ENCODE data around the gene FEM1A. TPM values are rescaled to one million over a fixed set of nuclear protein-coding genes. Genes with fewer than 3 reads are reported as not detected.

The FEM1A gene
- total and polyA plus RNA-seq, 2 of the 8 experiments (the other 6 are each of a cell fraction or from before 2014, with no cell fraction given), result 6.7 to 16.1 TPM

DNA sequence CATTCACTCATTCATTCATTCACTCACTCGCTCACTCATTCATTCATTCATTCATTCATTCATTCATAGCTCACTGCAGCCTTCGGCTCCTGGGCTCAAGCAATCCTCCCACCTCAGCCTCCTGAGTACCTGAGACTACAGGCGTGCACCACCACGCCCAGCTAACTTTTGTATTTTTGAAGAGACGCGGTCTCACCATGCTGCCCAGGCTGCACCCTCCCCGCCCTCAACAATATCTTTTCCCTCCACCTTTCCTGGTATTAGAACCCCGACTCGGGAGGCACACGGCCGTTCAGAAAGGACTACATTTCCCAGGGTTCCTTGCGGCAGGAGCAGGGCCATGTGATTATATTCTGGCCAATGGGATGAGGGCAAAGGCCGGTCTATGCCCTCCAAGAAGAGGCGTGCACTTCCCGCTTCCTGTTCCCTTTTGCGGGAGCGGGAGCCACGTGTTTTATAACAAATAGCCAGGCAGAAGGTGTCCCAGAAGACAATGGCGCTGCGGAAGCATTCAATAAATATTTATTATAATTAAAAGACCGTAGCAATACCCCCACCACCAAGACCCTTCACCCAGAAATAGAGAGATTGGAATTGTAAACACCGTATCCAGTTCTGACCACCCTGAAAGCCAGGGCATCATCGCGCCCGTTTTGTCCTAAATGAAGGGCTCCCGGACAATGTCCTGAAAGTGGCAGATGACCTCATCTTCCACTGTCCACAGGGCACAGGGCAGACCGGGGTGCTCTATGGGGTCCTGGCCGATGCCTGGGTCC lies 24.1 kb downstream of the FEM1A start:
- 40% methylated on average over 28 of the region's 28 CpGs; no CpG with 5 or more reads in 1 of the 2 experiments for WGBS, 2 experiments (ENCODE audit: extremely low coverage in 1 of 2, insufficient coverage in 1 of 2, insufficient read length in 1 of 2, insufficient replicate concordance in 2 of 2, low coverage in 1 of 2, low lambda C conversion rate in 2 of 2, missing lambda C conversion rate in 1 of 2)
- Histone ChIP-seq H3K9ac (replicated peaks in 1 of 4; ENCODE audit: extremely low read depth in 1 of 4, low read depth in 3 of 4, low read length in 3 of 4) (no peak overlapping the region), H4K8ac (ENCODE audit: extremely low read depth, insufficient read depth, low read length) (peak overlapping the region; percentile 88), H2BK120ac (replicated peaks; ENCODE audit: low read depth, low read length) (no peak overlapping the region), H2BK15ac (ENCODE audit: low read length) (peak overlapping the region; percentile 97), H3K18ac (ENCODE audit: extremely low read depth, low read length) (peak overlapping the region; percentile 15; the same call in 1 of the 2 replicates), H3K23me2 (ENCODE audit: low read depth, low read length) (no peaks in the 10 kb centered on the region), H3K4me3 (ENCODE audit: extremely low read depth in 1 of 4, insufficient read depth in 2 of 4, low read depth in 3 of 4, low read length in 4 of 4) (peak overlapping the region in 1 of 4 experiments; percentile 30; a peak in 2 of 8 replicates), H3K4me1 (replicated peaks in 1 of 4; ENCODE audit: control insufficient read depth in 3 of 4, insufficient read depth in 4 of 4, low read length in 3 of 4) (no peaks in the 10 kb centered on the region; a peak in 1 of 7 replicates), H2AK5ac (ENCODE audit: low read depth, low read length) (0 out of 2 replicates have a peak overlapping the region, but pooled peaks have one; percentile 39), H3K23ac (ENCODE audit: insufficient read length) (no peak overlapping the region), H2BK20ac (ENCODE audit: low read length) (no peak overlapping the region), H3K79me2 (ENCODE audit: control insufficient read depth in 1 of 2, insufficient read depth in 2 of 2, low read length in 2 of 2) (no peaks in the 10 kb centered on the region), H2BK5ac (ENCODE audit: low read depth, low read length) (no peak overlapping the region), H4K91ac (replicated peaks; ENCODE audit: insufficient read length, low read length) (peak overlapping the region; percentile 85), H3K27me3 (replicated peaks in 1 of 4; ENCODE audit: control insufficient read depth in 3 of 4, extremely low read depth in 1 of 4, insufficient read depth in 3 of 4, low read length in 3 of 4) (peaks cover 0 to 14% (median 12%) of the 10 kb centered on the region in 4 experiments; a peak in 6 of 7 replicates), H3K4me2 (ENCODE audit: insufficient read depth in 1 of 2, low read depth in 2 of 2, low read length in 2 of 2) (peak overlapping the region in 1 of 2 experiments; percentile 39; a peak in 1 of 4 replicates), H3K4ac (replicated peaks; ENCODE audit: insufficient read length, low read depth, low read length) (peak overlapping the region; percentile 70), H3K79me1 (ENCODE audit: low read depth, low read length) (no peaks in the 10 kb centered on the region), H2BK12ac (ENCODE audit: low read depth, low read length) (0 out of 2 replicates have a peak overlapping the region, but pooled peaks have one; percentile 39), H4K20me1 (replicated peaks in 1 of 2; ENCODE audit: control insufficient read depth in 1 of 2, insufficient read depth in 2 of 2, low read length in 2 of 2) (no peaks in the 10 kb centered on the region), H3K56ac (replicated peaks; ENCODE audit: insufficient read length, low read depth, low read length) (no peak overlapping the region), H3K9me3 (ENCODE audit: insufficient read depth in 2 of 2, low read depth in 1 of 2, low read length in 1 of 2) (peaks cover 2 to 4% of the 10 kb centered on the region in 2 experiments; a peak in 2 of 4 replicates), H3K36me3 (ENCODE audit: control insufficient read depth in 2 of 4, insufficient read depth in 4 of 4, low read length in 3 of 4) (no peaks in the 10 kb centered on the region), H4K5ac (ENCODE audit: insufficient read length, low read depth, low read length) (peak overlapping the region; percentile 82), H2AFZ (ENCODE audit: low read length) (no peak overlapping the region), H3K14ac (ENCODE audit: insufficient read length) (no peak overlapping the region), H3K27ac (ENCODE audit: low read depth, low read length) (no peak overlapping the region)
- ChIA-PET POLR2A (ENCODE audit: partially characterized antibody) (no interaction called here), CTCF (ENCODE audit: partially characterized antibody) (interaction anchor here (0.6 to 3.9 kb wide), 5 partner anchors 32 to 215 kb away, joined by 3 to 15 read pairs (median 7); no protein-coding TSS in a partner anchor)
- peak; percentile 78 for FAIRE-seq
- peak; percentile 75 to 88 for DNase-seq (ENCODE audit: low read depth in 1 of 2, low spot score in 2 of 2)
- TF ChIP-seq SP1 (IDR thresholded peaks at IDR 0.05; ENCODE audit: low read depth, low read length) (peak; percentile 64), GABPA (IDR thresholded peaks at IDR 0.05; ENCODE audit: borderline replicate concordance, insufficient read depth, low read length) (peak; percentile 73; the same call in 1 of the 2 replicates), KDM4A (IDR thresholded peaks at IDR 0.05; ENCODE audit: low read depth, low read length, severe bottlenecking) (peak; percentile 38), CHD1 (IDR thresholded peaks at IDR 0.05; ENCODE audit: low read depth, low read length) (no peak), POU5F1 (IDR thresholded peaks at IDR 0.05; ENCODE audit: low read depth, low read length) (no peak), SIX5 (IDR thresholded peaks at IDR 0.05; ENCODE audit: low read depth, low read length) (peak; percentile 73), SAP30 (IDR thresholded peaks at IDR 0.05; ENCODE audit: insufficient read depth, insufficient replicate concordance, low read length) (no peak)
- TF ChIP-seq, protein P1, sequence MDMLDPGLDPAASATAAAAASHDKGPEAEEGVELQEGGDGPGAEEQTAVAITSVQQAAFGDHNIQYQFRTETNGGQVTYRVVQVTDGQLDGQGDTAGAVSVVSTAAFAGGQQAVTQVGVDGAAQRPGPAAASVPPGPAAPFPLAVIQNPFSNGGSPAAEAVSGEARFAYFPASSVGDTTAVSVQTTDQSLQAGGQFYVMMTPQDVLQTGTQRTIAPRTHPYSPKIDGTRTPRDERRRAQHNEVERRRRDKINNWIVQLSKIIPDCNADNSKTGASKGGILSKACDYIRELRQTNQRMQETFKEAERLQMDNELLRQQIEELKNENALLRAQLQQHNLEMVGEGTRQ (IDR thresholded peaks at IDR 0.05; ENCODE audit: low read length), result peak; percentile 95
- TF ChIP-seq, protein P2, sequence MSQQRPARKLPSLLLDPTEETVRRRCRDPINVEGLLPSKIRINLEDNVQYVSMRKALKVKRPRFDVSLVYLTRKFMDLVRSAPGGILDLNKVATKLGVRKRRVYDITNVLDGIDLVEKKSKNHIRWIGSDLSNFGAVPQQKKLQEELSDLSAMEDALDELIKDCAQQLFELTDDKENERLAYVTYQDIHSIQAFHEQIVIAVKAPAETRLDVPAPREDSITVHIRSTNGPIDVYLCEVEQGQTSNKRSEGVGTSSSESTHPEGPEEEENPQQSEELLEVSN (IDR thresholded peaks at IDR 0.05), result peak; percentile 100

Measured in H1 (cell line).